ENCODE results near the gene USP32. TPM values are rescaled to one million over a fixed set of nuclear protein-coding genes. Genes with fewer than 3 reads are reported as not detected.

USP32 gene, protein sequence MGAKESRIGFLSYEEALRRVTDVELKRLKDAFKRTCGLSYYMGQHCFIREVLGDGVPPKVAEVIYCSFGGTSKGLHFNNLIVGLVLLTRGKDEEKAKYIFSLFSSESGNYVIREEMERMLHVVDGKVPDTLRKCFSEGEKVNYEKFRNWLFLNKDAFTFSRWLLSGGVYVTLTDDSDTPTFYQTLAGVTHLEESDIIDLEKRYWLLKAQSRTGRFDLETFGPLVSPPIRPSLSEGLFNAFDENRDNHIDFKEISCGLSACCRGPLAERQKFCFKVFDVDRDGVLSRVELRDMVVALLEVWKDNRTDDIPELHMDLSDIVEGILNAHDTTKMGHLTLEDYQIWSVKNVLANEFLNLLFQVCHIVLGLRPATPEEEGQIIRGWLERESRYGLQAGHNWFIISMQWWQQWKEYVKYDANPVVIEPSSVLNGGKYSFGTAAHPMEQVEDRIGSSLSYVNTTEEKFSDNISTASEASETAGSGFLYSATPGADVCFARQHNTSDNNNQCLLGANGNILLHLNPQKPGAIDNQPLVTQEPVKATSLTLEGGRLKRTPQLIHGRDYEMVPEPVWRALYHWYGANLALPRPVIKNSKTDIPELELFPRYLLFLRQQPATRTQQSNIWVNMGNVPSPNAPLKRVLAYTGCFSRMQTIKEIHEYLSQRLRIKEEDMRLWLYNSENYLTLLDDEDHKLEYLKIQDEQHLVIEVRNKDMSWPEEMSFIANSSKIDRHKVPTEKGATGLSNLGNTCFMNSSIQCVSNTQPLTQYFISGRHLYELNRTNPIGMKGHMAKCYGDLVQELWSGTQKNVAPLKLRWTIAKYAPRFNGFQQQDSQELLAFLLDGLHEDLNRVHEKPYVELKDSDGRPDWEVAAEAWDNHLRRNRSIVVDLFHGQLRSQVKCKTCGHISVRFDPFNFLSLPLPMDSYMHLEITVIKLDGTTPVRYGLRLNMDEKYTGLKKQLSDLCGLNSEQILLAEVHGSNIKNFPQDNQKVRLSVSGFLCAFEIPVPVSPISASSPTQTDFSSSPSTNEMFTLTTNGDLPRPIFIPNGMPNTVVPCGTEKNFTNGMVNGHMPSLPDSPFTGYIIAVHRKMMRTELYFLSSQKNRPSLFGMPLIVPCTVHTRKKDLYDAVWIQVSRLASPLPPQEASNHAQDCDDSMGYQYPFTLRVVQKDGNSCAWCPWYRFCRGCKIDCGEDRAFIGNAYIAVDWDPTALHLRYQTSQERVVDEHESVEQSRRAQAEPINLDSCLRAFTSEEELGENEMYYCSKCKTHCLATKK (N-terminal part only)
- 10 to 100 TPM; 29.1 to 74.1 (median 42.5) TPM for total RNA-seq

DNA sequence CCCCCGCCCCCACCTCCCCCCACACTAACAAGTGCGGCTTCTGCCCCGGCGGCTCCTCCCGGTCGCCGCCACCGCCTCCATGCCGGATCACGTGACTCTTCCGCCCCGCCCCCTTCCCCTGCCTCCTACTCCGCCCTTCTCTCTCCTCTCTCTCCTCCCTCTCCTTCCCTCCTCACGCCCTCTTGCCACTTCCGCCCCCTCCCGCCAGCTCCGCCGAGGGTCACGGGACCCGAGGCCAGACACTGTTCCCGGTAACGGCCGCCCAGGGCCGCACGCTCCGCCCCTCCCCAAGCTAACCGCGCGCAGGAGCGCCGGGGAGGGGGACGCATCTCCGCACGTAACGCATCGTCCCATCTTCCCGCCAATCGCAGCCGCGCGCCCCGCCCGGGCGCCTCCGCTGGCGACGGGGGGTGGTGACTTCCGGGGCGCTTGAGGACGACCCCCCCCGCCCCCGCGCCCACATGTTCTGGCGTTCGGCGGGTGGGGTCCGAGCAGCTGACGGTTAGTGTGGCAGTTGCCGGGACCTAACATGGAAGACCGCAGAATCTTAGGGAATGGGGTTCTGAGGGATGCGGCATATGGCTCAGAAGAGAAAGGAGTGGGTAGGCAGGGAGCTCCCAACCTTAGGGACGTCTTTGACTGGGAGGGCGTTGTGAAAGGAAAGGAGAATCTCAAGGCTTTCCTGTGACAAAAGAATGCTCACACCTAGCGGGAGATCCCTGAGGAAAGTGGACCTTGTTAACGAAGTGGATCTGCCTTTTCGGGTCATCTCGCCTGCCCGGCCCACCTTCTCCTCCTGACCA is at the start of gene USP32:
TSS of gene USP32 (minus strand) at position 92 of the 803 bp plus-strand sequence. CDS start 194 bp downstream, outside the sequence.
- intact Hi-C loops (cut with DNase I): no loop called here
- 0 to 1% methylated on average over 30 to 36 of the region's 68 CpGs for WGBS, 2 donors
- H3K27ac ChIP-seq: peak within 1 kb of the TSS; percentile 93 to 100 (median 96)
- peak within 1 kb of the TSS; percentile 82 to 100 (median 85) for H3K4me3 ChIP-seq
- H3K36me3 ChIP-seq: no peaks in the 10 kb centered on the region
- H3K4me1 ChIP-seq: peaks cover 12 to 76% (median 26%) of the 10 kb centered on the region in 3 donors
- peak; percentile 94 for DNase-seq
- no peaks in the 10 kb centered on the region for H3K27me3 ChIP-seq
- H3K9me3 ChIP-seq: no peaks in the 10 kb centered on the region
- peak in 2 of 4 donors; percentile 62 to 74 for TF ChIP-seq POLR2A (IDR thresholded peaks at IDR 0.05)
- TF ChIP-seq, protein P1, sequence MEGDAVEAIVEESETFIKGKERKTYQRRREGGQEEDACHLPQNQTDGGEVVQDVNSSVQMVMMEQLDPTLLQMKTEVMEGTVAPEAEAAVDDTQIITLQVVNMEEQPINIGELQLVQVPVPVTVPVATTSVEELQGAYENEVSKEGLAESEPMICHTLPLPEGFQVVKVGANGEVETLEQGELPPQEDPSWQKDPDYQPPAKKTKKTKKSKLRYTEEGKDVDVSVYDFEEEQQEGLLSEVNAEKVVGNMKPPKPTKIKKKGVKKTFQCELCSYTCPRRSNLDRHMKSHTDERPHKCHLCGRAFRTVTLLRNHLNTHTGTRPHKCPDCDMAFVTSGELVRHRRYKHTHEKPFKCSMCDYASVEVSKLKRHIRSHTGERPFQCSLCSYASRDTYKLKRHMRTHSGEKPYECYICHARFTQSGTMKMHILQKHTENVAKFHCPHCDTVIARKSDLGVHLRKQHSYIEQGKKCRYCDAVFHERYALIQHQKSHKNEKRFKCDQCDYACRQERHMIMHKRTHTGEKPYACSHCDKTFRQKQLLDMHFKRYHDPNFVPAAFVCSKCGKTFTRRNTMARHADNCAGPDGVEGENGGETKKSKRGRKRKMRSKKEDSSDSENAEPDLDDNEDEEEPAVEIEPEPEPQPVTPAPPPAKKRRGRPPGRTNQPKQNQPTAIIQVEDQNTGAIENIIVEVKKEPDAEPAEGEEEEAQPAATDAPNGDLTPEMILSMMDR (IDR thresholded peaks at IDR 0.05): peak in 3 of 6 experiments; percentile 19 to 56 (median 36)

DNA sequence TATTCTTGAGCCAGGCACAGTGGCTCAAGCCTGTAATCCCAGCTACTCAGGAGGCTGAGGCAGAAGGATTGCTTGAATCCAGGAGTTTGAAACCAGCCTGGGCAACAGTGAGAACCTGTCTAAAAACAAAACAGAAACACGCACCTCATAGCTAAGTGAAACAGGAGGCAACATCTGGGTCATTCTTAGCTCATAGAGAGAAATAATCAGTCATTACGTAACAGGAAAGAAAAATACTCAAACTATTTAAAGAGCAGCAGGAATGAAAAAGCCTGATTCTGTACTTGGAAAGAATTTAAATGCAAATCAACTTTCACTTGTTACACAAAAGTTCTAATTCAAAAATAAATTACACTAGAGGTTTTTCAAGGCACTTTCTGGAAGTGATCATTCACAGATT is 47.6 kb upstream of the USP32 start:
- peaks cover 0 to 32% (median 9%) of the 10 kb centered on the region in 3 donors for H3K4me1 ChIP-seq
- H3K4me3 ChIP-seq: no peak overlapping the region
- DNase-seq: no peak
- intact Hi-C loops (cut with DNase I): loop anchor here (10.0 kb wide), 1 partner anchor 305 kb away; no protein-coding TSS in a partner anchor
- no peaks in the 10 kb centered on the region for H3K27me3 ChIP-seq
- 15 to 17% methylated on average over 2 of the region's 2 CpGs for WGBS, 2 donors
- TF ChIP-seq, protein P1 (IDR thresholded peaks at IDR 0.05): no peak
- TF ChIP-seq POLR2A (IDR thresholded peaks at IDR 0.05): no peak
- H3K27ac ChIP-seq: no peak overlapping the region
- H3K36me3 ChIP-seq: peaks cover 0 to under 1% (median 0%) of the 10 kb centered on the region in 3 donors
- H3K9me3 ChIP-seq: no peaks in the 10 kb centered on the region

DNA sequence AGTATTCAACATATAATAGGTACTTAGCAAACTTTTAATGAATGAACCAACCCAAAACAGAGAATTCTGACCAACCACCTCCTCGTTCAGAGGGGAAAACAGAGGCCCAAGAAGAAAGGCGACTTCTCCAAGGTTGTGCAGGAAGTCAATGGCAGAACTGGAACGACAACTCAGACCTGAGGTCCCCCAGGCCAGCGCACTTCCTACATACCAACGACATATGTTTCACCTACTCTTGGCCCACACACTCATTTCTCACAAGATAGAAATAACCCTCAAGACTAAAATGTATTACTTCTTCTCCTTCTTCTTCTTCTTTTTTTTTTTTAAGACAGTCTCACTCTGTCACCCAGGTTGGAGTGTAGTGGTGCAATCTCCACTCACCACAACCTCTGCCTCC is 44.7 kb upstream of the USP32 start:
- H3K36me3 ChIP-seq: no peaks in the 10 kb centered on the region
- no peak for DNase-seq
- H3K9me3 ChIP-seq: no peaks in the 10 kb centered on the region
- 48 to 61% methylated on average over 5 of the region's 5 CpGs for WGBS, 2 donors
- no peak for TF ChIP-seq POLR2A (IDR thresholded peaks at IDR 0.05)
- TF ChIP-seq, protein P1 (IDR thresholded peaks at IDR 0.05): no peak
- intact Hi-C loops (cut with DNase I): loop anchor here (10.0 kb wide), 1 partner anchor 302 kb away; no protein-coding TSS in a partner anchor
- H3K4me3 ChIP-seq: no peak overlapping the region
- no peaks in the 10 kb centered on the region for H3K27me3 ChIP-seq
- peaks cover 0 to 10% (median 0%) of the 10 kb centered on the region in 3 donors for H3K4me1 ChIP-seq
- no peak overlapping the region for H3K27ac ChIP-seq
